OCI-LY7 (cell line): ENCODE results near the gene RGS8.

Experiments
- EZH2phosphoT487 ChIP-seq: fragments of 200-600 bp; sonication (generic); IDR thresholded peaks from 2 replicates; pipeline ENCODE4 v1.6.1; 2018; ENCODE audit warnings: low read depth, borderline replicate concordance, mild to moderate bottlenecking, mixed run types, antibody characterized with exemption, low read length, moderate library complexity, mixed read lengths
- TF ChIP-seq, protein P1 (sequence below): fragments of 200-600 bp; sonication (generic); conservative IDR thresholded peaks from 2 replicates; pipeline ENCODE4 v1.5.1; 2014; ENCODE audit warnings: mild to moderate bottlenecking, antibody characterized with exemption, low read length, moderate library complexity, mixed read lengths

DNA sequence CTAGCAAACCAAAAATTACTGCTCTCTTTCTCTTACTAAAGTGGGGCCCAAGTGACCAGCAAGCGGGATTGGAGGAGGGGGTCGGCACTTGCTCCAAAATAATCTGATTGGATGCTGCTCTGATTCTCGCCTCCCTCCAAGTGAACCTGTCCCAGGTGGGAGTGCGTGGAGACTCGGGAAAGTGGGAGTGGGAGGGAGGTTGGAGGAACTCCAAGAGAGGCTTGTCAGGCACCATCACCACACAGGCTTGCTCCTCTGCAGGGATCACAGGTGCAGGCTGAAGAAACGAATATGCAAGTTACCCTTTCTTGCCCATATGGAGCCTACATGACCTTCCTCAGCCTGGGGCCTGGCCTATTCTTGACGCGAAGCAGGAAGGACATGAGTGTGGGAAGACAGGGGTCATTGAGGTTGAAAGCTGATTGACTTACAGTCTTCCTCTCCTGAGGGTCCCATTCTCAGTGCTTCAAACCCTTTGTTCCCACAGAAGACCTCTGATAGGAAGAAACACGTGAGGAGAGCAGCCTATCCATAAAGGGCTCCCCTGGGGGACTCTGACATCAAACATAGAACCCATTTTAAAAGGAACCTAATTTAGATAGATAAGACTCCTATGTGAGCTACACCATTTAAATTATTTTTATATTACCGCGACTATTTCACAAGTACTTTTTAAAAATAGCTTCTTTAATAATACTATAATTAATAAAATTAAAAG, 14.2 kb downstream of the RGS8 start:
- TF ChIP-seq, protein P1, sequence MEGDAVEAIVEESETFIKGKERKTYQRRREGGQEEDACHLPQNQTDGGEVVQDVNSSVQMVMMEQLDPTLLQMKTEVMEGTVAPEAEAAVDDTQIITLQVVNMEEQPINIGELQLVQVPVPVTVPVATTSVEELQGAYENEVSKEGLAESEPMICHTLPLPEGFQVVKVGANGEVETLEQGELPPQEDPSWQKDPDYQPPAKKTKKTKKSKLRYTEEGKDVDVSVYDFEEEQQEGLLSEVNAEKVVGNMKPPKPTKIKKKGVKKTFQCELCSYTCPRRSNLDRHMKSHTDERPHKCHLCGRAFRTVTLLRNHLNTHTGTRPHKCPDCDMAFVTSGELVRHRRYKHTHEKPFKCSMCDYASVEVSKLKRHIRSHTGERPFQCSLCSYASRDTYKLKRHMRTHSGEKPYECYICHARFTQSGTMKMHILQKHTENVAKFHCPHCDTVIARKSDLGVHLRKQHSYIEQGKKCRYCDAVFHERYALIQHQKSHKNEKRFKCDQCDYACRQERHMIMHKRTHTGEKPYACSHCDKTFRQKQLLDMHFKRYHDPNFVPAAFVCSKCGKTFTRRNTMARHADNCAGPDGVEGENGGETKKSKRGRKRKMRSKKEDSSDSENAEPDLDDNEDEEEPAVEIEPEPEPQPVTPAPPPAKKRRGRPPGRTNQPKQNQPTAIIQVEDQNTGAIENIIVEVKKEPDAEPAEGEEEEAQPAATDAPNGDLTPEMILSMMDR: no peak
- TF ChIP-seq EZH2phosphoT487: no peak
